ENCODE results near the gene MIER2. TPM values are rescaled to one million over a fixed set of nuclear protein-coding genes. Genes with fewer than 3 reads are reported as not detected.

MIER2 gene
- total RNA-seq, 4 donors from 2014 or later, result 2.4 to 16.0 (median 9.2) TPM

DNA sequence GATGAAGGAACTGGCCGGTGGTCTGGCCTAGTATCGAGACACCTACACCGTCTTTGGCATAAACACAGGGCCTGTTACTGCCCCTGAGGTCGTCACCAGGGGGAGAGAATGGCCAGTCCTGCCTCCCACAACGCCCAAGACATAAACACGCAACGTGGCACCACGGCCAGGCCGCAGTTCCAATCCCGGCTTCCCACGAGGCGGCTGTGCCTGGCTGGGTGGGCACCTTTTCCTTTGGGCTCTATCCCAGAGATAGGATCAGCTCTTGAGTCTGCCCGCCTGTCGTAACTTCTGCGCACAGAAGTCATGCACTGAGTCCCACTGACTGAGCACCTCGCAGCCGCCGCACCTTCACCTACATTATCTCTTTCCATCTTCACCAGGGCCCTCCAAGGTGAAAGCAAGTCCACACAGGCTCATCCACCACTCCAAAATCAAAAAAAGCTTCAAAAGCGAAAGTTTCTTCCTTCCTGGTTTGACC is 1.1 kb downstream of the MIER2 start:
- TF ChIP-seq, protein P1, sequence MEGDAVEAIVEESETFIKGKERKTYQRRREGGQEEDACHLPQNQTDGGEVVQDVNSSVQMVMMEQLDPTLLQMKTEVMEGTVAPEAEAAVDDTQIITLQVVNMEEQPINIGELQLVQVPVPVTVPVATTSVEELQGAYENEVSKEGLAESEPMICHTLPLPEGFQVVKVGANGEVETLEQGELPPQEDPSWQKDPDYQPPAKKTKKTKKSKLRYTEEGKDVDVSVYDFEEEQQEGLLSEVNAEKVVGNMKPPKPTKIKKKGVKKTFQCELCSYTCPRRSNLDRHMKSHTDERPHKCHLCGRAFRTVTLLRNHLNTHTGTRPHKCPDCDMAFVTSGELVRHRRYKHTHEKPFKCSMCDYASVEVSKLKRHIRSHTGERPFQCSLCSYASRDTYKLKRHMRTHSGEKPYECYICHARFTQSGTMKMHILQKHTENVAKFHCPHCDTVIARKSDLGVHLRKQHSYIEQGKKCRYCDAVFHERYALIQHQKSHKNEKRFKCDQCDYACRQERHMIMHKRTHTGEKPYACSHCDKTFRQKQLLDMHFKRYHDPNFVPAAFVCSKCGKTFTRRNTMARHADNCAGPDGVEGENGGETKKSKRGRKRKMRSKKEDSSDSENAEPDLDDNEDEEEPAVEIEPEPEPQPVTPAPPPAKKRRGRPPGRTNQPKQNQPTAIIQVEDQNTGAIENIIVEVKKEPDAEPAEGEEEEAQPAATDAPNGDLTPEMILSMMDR (IDR thresholded peaks at IDR 0.05; ENCODE audit: low read depth), result no peak

DNA sequence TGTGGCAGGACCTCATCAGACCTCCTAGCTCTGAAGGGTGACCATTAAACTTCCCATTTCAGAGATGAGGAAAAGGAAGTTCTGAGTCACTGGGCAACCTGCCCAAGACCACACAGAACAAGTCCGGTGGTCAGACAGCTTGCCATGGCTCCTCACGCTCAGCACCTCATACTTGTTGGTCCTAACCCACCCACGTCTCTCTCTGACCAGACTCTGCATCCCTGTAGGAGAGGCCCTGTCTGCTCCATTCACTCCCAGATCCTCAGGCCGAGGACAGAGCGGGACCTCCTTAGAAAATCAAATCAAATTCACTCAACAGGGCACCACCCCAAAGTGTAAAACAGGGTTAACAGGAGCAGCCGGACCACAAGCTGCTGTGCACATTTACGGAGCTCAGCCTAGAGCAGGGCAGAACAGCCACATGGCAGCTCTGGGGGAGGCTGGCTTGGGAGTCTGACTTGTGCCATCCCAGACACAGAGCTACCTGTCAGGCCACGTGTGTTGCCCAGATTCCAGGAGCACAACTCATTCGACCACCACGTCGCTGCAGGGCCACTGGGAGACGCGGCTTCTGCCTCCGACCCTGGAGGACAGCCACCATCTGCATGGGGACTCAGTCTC is 1.7 kb downstream of the MIER2 start:
- TF ChIP-seq, protein P1 (IDR thresholded peaks at IDR 0.05; ENCODE audit: low read depth), result no peak

DNA sequence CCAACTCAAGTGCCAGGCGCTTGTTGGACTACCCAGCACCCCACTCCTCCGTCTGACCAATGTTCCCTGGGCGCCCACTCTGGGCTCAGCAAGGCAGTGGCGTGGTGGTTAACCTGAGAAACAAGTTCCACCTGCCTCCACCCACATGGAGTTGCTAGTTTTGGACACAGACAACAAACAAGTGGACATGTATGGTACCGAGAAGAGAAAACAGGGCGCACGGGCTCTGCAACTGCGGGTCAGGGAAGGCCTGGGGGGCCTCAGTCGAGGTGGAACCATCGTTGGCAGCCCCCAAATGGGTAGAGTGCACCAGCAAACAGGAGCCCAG is 2.5 kb downstream of the MIER2 start:
- TF ChIP-seq, protein P1 (IDR thresholded peaks at IDR 0.05; ENCODE audit: low read depth), result no peak

DNA sequence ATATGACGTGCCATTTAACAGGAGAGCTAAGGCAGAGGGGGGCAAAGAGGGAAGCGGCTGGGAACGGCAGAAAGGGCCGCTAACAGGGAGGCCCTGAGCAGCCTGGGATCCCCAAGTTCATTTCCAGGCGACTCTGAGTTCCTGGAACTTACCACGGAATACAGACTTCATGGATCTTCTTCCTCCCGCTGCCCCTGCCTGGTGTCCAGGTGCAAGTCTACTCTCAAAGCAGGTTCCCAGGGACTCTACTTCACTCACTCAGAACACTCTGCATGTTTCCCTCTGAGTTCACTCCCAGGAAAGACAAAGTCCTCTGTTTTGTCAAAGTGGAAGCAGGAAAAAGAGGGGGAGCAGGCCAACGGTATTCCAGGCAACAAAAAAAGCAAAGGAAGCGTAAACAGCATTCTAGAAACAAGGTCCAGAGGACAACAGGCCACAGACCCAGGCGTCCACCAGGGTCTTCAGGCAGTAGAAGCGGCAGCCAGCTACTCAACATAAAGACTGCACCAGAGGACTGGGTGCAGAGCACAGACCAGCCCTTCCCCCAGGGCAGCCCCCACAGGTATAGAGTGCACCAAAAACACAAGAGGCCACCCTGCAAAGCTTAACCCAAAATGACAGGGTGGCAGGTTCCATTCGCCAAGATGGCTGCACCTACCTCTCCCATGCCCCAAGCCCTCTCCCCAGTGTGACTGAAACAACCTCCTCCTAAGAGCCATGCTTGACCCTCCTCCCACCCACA is 3.0 kb downstream of the MIER2 start:
- TF ChIP-seq, protein P1 (IDR thresholded peaks at IDR 0.05; ENCODE audit: low read depth), result no peak

DNA sequence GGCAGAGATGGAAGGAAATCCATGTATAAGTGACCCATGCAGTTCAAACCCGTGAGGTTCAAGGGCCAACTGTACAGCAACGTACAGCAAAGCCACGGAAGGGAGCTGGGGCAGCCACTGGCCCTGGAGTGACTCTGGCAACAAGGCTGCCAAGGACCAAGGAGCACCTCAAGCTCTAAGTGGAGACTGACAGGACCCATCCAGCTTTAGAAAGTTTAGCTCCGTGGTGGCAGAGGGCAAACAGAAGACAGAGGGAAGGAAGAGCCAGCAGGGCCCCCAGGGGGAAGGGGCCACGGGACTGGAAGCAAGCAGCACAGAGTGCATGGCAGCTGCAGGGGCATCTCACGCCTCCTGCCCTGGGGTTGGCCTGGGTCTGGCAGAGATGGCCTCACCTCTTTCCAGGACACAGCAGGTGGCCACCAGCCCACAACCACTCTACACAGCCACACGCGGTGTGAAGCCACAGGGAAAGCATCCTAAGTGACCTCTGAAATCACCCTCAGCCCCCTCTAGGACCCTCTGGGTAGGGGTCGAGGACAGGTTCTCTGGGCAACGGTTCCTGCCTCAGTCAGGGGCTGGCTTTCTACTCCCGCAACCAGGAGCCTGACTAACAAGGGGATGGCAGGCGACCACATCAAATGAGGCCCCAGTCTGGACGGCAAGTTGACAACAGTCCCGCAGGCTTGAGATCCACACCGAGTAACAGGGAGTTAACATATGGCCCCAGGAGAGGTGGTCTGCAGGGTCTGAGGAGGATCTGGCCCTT is 3.8 kb downstream of the MIER2 start:
- TF ChIP-seq, protein P1 (IDR thresholded peaks at IDR 0.05; ENCODE audit: low read depth), result no peak

DNA sequence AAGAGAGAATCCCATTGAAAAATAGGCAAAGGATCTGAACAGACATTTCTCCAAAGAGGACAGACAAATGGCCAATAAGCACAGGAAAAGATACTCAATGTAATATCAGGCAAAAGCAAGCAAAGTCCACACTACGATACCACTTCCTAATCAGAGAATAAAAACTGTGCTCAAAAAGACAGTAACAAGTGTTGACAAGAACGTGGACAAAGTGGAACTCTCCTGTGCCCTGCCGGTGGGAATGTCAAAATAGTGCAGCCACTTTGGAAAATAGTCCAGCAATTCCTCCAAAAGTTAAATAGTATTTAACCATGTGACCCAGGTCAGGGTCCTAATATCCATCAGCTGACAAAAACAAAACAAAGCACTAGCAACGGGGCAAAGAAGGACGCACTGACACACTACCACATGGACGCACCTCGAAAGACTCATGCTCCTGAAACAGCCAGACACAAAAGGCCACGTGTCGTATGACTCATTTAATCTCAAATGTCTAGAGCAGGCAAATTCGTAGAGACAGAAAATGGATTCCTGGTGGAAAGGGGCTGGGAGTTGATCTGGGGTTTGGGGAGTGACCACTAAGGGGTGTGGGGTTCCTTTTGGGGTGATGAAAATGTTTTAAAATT is 5.2 kb downstream of the MIER2 start:
- TF ChIP-seq, protein P1 (IDR thresholded peaks at IDR 0.05; ENCODE audit: low read depth), result no peak

DNA sequence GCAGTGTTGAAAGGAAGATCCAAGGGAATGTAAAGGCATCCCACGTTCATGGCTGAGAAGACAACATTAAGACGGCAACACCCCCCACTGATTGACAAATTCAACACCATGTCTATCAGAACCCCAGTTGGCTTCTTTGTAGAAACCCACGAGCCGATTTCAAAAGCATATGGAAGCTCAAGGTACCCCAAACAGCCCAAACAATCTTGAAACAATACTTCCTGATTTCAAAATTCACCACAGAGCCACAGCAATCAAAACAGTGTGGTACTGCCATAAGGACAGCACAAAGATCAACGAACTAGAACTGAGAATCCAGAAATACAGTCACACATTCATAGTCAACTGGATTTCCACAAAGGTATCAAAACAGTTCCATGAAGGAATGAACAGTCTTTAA is 6.2 kb downstream of the MIER2 start:
- TF ChIP-seq, protein P1 (IDR thresholded peaks at IDR 0.05; ENCODE audit: low read depth), result no peak

All from subcutaneous adipose tissue (tissue), 4 donors.